HepG2 (cell line): ENCODE measurements around the gene RALB. TPM values are rescaled to one million over a fixed set of nuclear protein-coding genes. Genes with fewer than 3 reads are reported as not detected.
A peak's percentile ranks its signal among the peaks of the same experiment; 100 is the strongest.

Experiments
- FOSL1 ChIP-seq: sonication (generic); formaldehyde crosslinking; IDR thresholded peaks from 2 replicates; pipeline ENCODE4 v1.9.0; 2021; ENCODE audit warnings: missing genetic modification reagents, borderline replicate concordance
- FOXO1 ChIP-seq: sonication (generic); formaldehyde crosslinking; IDR thresholded peaks from 2 replicates; pipeline ENCODE4 v1.4.0; 2020; ENCODE audit warnings: missing genetic modification reagents
- HIVEP1 ChIP-seq: sonication (generic); formaldehyde crosslinking; IDR thresholded peaks from 2 replicates; pipeline ENCODE4 v1.4.0; 2020; ENCODE audit warnings: mild to moderate bottlenecking, missing genetic modification reagents
- IKZF1 ChIP-seq: fragments of 450-650 bp; IDR thresholded peaks from 2 replicates; pipeline ENCODE4 v1.7.1; 2016
- KLF6 ChIP-seq: IDR thresholded peaks from 2 replicates; pipeline ENCODE4 v1.8.0; 2016; ENCODE audit warnings: missing biosample characterization, missing genetic modification reagents
- PHB2 ChIP-seq: fragments of 450-650 bp; IDR thresholded peaks from 2 replicates; pipeline ENCODE4 v1.6.1; 2018; ENCODE audit not compliant: partially characterized antibody
- STAG1 ChIP-seq: sonication (generic); formaldehyde crosslinking; IDR thresholded peaks from 2 replicates; pipeline ENCODE4 v1.4.0; 2020; ENCODE audit warnings: missing genetic modification reagents
- ZIK1 ChIP-seq: sonication (generic); formaldehyde crosslinking; IDR thresholded peaks from 2 replicates; pipeline ENCODE4 v1.5.0; 2020; ENCODE audit warnings: mild to moderate bottlenecking, low read depth, missing genetic modification reagents, borderline replicate concordance
- ZNF430 ChIP-seq: sonication (generic); formaldehyde crosslinking; IDR thresholded peaks from 2 replicates; pipeline ENCODE4 v1.9.0; 2021; ENCODE audit warnings: mild to moderate bottlenecking, missing genetic modification reagents
- ZZZ3 ChIP-seq: sonication (generic); formaldehyde crosslinking; IDR thresholded peaks from 2 replicates; pipeline ENCODE4 v1.4.0; 2020; ENCODE audit warnings: missing genetic modification reagents, mild to moderate bottlenecking, borderline replicate concordance
- polyA plus RNA-seq, 8 experiments: library from polyadenylated mRNA; depleted of rRNA in 3 of 8; stranded (reverse) in 7 of 8; unstranded in 1 of 8; fragments of >200 nt; fragmentation: Illumina TruSeq in 4 of 8; extraction: Trizol in 4 of 8; gene quantifications; 2 replicates each; pipeline versions ENCODE4 v1.2.1 to v1.2.3, GENCODE V29; 2011 to 2016; ENCODE audit warnings: low read depth in 4 of 8, missing spikeins in 1 of 8, mixed read lengths in 1 of 8; ENCODE audit not compliant: insufficient read depth in 1 of 8
- total RNA-seq, 5 experiments: library from RNA; depleted of rRNA; stranded (reverse); fragments of >200 nt; fragmentation: Illumina TruSeq; extraction: Trizol; gene quantifications; 2 replicates each; pipeline ENCODE4 v1.2.3, GENCODE V29; 2016; ENCODE audit warnings: low read depth in 1 of 5
- TF ChIP-seq, protein P1 (sequence below): IDR thresholded peaks from 2 replicates; pipeline ENCODE4 v1.6.1; 2016
- TF ChIP-seq, protein P2 (sequence below): sonication (generic); formaldehyde crosslinking; IDR thresholded peaks from 2 replicates; pipeline ENCODE4 v1.4.0; 2020; ENCODE audit warnings: missing genetic modification reagents, borderline replicate concordance
- TF ChIP-seq, protein P3 (sequence below): sonication (generic); formaldehyde crosslinking; IDR thresholded peaks from 2 replicates; pipeline ENCODE4 v1.9.0; 2022; ENCODE audit warnings: low read depth, missing genetic modification reagents
- TF ChIP-seq, protein P4 (sequence below): sonication (generic); formaldehyde crosslinking; IDR thresholded peaks from 2 replicates; pipeline ENCODE4 v1.8.0; 2022; ENCODE audit warnings: mild to moderate bottlenecking, missing genetic modification reagents, moderate library complexity
- TF ChIP-seq, protein P5 (sequence below): sonication (generic); formaldehyde crosslinking; IDR thresholded peaks from 2 replicates; pipeline ENCODE4 v1.5.0; 2020; ENCODE audit warnings: missing genetic modification reagents, mild to moderate bottlenecking, borderline replicate concordance

Gene RALB
- total and polyA plus RNA-seq, 2 of the 13 experiments (the other 11 are each of a cell fraction or from before 2014, with no cell fraction given): 37.8 to 43.2 TPM

DNA sequence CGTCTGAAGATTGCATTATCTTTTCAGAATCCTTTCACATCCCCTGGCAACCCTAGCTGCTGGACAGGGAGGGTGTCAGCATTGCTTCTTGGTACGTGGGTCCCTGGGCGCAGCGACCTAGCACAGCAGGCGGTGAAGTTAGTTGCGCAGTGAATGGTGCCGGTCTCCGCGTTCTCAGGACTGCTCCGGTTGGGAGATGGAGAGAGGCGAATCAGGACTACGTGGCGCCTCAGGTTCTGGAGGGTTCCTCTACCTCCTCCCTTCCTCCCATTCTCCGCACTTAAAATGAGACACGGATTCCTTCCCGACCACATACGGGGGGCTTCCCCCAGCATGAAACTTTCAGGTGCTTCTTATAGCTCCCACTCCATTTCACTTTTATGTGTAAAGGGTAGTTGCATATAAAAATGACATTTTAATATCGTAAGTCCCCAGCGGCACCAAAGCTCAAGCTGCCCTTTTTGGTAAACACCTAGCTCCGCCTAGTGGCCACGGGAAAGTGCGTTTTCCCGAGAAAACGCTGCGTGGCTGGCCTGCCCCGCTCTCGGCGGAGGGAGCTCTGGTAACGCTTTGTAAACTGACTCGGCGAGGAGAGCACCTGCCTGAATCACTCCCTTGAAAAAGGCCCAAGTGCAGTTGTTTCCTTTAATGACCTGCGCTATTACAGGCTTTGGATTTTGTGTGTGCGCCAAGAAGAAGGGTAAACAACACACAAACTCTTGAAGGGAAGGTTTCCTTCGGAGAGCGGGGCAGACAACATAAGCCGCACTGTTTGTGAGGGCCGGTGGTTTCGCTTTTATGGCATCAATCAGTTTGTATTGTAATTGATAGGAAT, 60.4 kb downstream of the RALB start (continued):
- TF ChIP-seq, protein P1, sequence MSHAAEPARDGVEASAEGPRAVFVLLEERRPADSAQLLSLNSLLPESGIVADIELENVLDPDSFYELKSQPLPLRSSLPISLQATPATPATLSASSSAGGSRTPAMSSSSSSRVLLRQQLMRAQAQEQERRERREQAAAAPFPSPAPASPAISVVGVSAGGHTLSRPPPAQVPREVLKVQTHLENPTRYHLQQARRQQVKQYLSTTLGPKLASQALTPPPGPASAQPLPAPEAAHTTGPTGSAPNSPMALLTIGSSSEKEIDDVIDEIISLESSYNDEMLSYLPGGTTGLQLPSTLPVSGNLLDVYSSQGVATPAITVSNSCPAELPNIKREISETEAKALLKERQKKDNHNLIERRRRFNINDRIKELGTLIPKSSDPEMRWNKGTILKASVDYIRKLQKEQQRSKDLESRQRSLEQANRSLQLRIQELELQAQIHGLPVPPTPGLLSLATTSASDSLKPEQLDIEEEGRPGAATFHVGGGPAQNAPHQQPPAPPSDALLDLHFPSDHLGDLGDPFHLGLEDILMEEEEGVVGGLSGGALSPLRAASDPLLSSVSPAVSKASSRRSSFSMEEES (CRISPR knock-in tag): 0 out of 2 replicates have a peak, but pooled peaks have one; percentile 29
- TF ChIP-seq FOXO1 (peak; percentile 81), ZNF430 (CRISPR knock-in tag) (0 out of 2 replicates have a peak, but pooled peaks have one; percentile 49), KLF6 (CRISPR knock-in tag) (no peak; the same call in 1 of the 2 replicates), PHB2 (no peak), FOSL1 (CRISPR knock-in tag) (no peak), IKZF1 (no peak), STAG1 (CRISPR knock-in tag) (peak; percentile 95), ZIK1 (no peak), ZZZ3 (no peak), HIVEP1 (CRISPR knock-in tag) (no peak)
- TF ChIP-seq, protein P2, sequence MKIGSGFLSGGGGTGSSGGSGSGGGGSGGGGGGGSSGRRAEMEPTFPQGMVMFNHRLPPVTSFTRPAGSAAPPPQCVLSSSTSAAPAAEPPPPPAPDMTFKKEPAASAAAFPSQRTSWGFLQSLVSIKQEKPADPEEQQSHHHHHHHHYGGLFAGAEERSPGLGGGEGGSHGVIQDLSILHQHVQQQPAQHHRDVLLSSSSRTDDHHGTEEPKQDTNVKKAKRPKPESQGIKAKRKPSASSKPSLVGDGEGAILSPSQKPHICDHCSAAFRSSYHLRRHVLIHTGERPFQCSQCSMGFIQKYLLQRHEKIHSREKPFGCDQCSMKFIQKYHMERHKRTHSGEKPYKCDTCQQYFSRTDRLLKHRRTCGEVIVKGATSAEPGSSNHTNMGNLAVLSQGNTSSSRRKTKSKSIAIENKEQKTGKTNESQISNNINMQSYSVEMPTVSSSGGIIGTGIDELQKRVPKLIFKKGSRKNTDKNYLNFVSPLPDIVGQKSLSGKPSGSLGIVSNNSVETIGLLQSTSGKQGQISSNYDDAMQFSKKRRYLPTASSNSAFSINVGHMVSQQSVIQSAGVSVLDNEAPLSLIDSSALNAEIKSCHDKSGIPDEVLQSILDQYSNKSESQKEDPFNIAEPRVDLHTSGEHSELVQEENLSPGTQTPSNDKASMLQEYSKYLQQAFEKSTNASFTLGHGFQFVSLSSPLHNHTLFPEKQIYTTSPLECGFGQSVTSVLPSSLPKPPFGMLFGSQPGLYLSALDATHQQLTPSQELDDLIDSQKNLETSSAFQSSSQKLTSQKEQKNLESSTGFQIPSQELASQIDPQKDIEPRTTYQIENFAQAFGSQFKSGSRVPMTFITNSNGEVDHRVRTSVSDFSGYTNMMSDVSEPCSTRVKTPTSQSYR (CRISPR knock-in tag): no peak
- TF ChIP-seq, protein P3, sequence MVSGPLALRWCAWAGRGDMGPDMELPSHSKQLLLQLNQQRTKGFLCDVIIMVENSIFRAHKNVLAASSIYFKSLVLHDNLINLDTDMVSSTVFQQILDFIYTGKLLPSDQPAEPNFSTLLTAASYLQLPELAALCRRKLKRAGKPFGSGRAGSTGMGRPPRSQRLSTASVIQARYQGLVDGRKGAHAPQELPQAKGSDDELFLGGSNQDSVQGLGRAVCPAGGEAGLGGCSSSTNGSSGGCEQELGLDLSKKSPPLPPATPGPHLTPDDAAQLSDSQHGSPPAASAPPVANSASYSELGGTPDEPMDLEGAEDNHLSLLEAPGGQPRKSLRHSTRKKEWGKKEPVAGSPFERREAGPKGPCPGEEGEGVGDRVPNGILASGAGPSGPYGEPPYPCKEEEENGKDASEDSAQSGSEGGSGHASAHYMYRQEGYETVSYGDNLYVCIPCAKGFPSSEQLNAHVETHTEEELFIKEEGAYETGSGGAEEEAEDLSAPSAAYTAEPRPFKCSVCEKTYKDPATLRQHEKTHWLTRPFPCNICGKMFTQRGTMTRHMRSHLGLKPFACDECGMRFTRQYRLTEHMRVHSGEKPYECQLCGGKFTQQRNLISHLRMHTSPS: no peak
- TF ChIP-seq, protein P4, sequence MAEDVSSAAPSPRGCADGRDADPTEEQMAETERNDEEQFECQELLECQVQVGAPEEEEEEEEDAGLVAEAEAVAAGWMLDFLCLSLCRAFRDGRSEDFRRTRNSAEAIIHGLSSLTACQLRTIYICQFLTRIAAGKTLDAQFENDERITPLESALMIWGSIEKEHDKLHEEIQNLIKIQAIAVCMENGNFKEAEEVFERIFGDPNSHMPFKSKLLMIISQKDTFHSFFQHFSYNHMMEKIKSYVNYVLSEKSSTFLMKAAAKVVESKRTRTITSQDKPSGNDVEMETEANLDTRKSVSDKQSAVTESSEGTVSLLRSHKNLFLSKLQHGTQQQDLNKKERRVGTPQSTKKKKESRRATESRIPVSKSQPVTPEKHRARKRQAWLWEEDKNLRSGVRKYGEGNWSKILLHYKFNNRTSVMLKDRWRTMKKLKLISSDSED (CRISPR knock-in tag): no peak
- TF ChIP-seq, protein P5, sequence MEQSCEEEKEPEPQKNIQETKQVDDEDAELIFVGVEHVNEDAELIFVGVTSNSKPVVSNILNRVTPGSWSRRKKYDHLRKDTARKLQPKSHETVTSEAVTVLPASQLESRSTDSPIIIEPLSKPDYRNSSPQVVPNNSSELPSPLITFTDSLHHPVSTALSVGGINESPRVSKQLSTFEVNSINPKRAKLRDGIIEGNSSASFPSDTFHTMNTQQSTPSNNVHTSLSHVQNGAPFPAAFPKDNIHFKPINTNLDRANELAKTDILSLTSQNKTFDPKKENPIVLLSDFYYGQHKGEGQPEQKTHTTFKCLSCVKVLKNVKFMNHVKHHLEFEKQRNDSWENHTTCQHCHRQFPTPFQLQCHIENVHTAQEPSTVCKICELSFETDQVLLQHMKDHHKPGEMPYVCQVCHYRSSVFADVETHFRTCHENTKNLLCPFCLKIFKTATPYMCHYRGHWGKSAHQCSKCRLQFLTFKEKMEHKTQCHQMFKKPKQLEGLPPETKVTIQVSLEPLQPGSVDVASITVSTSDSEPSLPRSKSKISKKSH (CRISPR knock-in tag): no peak
